Erythroblast (primary cell): ENCODE results near the gene TUT4.

ENCODE experiments used
- GATA1 ChIP-seq: IDR thresholded peaks from 2 replicates; pipeline ENCODE4 v1.6.1; 2011; ENCODE audit warnings: low read depth, mild to moderate bottlenecking, control low read depth, low read length, moderate library complexity
- POLR2A ChIP-seq: IDR thresholded peaks from 2 replicates; pipeline ENCODE4 v1.6.1; 2011; ENCODE audit warnings: mild to moderate bottlenecking, low read length

- TF ChIP-seq POLR2A, result no peak
- TF ChIP-seq GATA1, result no peak
Measured at GRCh38 chr1:52404975-52405338, 147.9 kb downstream of the TUT4 start.
